Forelimb muscle (tissue), 1 donor: ENCODE data around the gene ZNF765. TPM values are rescaled to one million over a fixed set of nuclear protein-coding genes. Genes with fewer than 3 reads are reported as not detected.
"Not testable (repeated sequence)": the region's sequence is repeated elsewhere in the genome, so short reads cannot be mapped to it uniquely, and the experiment has no call there.

Experiments
- DNase-seq: peaks from one replicate; pipeline ENCODE4 v3.0.0-alpha.2; 2013; ENCODE audit warnings: low read depth
- polyA plus RNA-seq: library from polyadenylated mRNA; unstranded; fragments of 120-200 nt; gene quantifications from one replicate; pipeline ENCODE4 v1.2.1, GENCODE V29; 2013; ENCODE audit not compliant: insufficient read length

Gene ZNF765
- polyA plus RNA-seq: 10.4 TPM

- peak; percentile 66 for DNase-seq
Observed at GRCh38 chr19:53394974-53395839, at the start of gene ZNF765. Gene ZNF765, plus strand, starts transcription at chr19:53395149. Its CDS starts 2,867 bp downstream, at chr19:53398016.

DNA sequence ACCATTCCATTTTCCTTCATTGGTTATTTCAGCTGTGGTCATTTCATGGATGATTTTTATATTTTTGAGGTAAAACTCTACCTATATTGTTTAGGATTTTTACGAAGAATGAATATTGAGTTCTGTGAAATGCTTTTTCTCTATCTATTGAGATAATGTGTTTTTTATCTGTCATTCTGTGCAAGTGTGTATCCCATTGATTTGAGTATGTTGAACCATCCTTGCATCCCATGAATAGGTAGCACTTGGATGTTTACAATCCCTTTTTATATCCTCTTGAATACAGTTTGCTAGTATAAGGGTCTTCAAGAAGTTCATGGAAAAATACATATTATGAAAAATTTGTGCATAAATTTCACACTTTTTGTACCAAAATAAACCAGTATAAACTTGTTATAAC lies 39.2 kb upstream of the ZNF765 start:
- no peak for DNase-seq

- no peak for DNase-seq
Observed at GRCh38 chr19:53357821-53358581, 36.9 kb upstream of the ZNF765 start.

DNA sequence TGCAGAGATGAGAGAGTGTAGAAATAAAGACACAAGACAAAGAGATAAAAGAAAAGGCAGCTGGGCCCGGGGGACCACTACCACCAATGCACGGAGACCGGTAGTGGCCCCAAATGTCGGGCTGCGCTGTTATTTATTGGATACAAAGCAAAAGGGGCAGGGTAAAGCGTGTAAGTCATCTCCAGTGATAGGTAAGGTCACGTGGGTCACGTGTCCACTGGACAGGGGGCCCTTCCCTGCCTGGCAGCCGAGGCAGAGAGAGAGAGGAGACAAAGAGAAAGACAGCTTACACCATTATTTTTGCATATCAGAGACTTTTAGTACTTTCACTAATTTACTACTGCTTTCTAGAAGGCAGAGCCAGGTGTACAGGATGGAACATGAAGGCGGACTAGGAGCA lies 34.9 kb upstream of the ZNF765 start:
- not testable (repeated sequence) for DNase-seq

- peak; percentile 22 for DNase-seq
Observed at GRCh38 chr19:53365134-53365898, 29.6 kb upstream of the ZNF765 start, which contains the start of gene ZNF525. Gene ZNF525, plus strand, starts transcription at chr19:53365705. Its CDS starts 6,577 bp downstream, at chr19:53372282.

- DNase-seq: no peak
Observed at GRCh38 chr19:53365899-53366493, 29.0 kb upstream of the ZNF765 start.

- DNase-seq: no peak
Observed at GRCh38 chr19:53372196-53372595, 22.8 kb upstream of the ZNF765 start.

GRCh38 chr19:53374288-53374687 lies 20.7 kb upstream of the ZNF765 start:
- DNase-seq: no peak

- no peak for DNase-seq
Observed at GRCh38 chr19:53374743-53375142, 20.2 kb upstream of the ZNF765 start.

DNA sequence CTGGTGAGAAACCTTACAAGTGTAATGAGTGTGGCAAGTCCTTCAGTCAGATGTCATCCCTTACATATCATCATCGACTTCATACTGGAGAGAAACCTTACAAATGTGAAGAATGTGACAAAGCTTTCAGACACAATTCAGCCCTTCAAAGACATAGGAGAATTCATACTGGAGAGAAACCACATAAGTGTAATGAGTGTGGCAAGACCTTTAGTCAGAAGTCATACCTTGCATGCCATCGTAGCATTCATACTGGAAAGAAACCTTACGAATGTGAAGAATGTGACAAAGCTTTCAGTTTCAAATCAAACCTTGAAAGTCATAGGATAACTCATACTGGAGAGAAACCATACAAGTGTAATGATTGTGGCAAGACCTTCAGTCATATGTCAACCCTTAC lies 13.6 kb upstream of the ZNF765 start:
- no peak for DNase-seq

DNA sequence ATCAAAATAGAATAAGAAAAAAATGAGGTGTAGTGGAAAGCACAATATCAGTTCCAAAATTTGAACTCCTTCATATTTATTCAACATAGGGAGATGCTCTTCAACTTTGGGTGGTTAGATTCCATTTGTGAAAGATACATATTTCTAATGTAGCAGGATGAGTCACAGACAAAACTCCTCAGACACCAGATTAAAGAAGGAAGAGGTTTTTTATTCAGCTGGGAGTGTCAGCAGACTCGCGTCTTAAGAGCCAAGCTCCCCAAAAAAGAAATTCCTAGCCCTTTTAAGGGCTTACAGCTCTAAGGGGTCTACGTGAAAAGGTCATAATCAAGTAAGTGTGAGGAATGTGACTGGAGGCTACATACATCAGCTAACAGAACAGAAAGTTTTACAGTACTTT lies 6.8 kb upstream of the ZNF765 start:
- DNase-seq: no peak

DNA sequence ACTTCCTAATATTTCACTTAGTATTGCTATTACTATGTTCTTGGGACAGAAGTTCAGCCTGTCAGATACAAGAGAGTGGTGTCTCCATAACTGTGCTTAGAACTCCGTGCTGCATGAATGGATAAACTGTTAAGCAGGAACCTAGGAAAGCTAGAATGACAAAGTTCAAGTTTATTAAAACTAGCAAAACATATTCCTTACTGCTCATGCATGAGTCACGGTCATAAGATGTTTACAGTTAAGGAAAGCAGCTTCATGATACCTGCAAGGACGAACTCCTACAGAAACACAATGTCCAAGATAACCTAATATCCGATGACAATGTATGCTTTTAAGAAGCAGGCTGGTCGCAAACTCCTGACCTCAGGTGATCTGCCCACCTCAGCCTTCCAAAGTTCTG lies 6.0 kb upstream of the ZNF765 start:
- no peak for DNase-seq

DNA sequence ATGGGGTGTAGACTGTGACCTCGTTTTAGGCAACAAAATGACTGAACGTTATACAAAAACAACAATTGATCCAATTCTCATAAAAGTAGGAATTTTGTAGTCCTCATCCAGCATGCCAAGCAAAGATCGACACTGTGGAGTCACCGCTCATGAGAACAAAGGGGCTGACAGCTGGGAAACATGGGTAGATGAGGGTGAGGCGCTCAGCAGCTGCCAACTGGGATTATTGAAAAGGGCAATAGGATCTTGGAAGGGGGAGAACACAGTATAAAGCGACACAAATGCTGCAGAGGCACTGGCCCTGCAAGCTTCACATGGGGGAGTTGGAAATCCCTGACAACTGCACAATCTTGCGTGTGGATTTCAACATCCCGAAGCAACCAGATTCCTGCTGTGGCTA lies 5.4 kb upstream of the ZNF765 start:
- DNase-seq: no peak

DNA sequence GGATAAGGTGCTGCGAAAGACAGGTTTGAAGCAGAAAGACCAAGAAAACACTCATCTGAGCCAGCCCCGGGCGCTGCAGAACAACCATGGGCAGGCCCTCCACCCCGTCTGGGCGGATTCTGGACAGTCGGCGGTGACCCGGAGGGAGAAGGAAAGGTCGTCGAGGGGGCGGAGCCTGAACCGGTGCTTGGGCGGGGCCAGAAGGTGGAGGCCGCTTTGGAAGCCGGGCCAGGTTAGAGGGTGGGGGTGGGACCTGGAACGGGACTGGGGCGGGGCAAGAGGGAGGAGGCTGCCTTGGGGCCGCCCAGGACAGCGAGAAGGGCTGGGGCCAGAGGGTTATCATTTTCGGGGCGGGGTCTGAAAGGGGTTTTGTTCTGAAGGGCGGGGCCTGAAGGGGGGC lies 5.0 kb upstream of the ZNF765 start:
- no peak for DNase-seq

- DNase-seq: no peak
Observed at GRCh38 chr19:53394522-53394973, 401 bp upstream of the ZNF765 start.

DNA sequence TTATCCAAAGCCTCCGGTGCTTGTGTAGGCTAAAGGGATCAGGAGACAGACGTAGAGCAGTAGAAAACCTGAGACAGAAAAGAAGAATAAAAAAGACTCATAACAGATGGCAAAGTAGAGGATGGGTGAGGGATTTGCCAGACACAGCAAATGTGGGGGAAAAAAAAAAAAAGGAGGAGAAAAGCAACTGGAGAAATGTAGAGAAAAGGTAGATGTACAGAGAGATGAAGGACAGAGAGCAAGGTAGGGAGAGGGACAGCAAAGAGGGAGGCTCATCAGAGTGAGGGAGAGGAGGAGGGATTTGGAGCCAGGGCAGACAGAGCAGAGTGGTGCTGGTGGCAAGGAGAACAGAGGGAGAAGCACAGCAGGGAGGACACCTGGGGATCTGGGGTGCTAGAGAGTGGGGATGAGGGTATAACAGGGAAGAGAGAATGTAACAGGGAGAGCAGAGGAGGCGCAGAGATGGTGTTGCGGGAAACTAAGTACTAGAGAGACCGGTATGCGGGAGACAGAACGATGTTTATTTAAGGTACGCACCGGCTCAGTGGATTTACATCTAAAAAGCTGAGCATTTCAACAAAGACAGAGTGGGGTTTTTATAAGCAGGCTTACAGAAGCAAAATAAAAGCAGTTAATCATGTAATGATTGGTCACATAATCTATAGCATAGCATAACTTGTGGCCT lies 1.0 kb downstream of the ZNF765 start:
- not testable (repeated sequence) for DNase-seq

DNA sequence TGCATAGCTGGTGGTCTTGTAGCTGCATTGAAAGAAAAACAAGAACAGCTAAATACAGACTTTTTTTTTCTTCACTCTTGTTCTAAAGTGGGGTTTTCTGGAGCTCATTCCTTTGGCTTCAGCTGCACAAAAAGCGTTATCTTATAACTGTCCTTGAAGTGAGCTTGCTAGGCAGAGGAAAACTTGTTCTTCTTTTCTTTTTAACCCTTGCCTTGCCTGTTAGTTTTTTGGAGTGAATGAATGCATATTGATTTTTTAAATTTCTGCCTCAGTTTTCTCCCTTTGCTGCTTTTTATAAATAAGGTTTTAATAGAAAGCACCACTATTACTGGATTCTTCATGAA lies 1.5 kb downstream of the ZNF765 start:
- no peak for DNase-seq

DNA sequence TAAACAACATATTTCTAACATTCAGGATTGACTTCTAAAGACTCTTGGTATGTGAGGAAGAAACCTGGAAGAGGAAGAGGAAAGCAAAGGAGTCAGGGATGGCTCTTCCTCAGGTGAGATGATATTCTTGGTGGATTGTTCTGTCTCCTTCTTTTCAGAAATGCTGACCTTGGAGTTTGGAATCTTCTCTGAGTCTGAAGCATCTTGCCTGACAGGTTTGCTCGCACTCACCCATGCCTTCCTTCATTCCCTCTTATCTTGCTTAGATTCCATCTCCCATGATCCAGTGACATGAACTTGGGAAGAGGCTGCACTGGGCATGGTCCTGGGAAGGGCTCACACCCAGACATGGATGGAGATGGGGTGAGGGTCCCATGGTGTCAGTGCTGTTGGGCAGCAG lies 3.0 kb downstream of the ZNF765 start:
- DNase-seq: not testable (repeated sequence)

GRCh38 chr19:53409505-53410204 lies 14.7 kb downstream of the ZNF765 start:
- DNase-seq: no peak
